Amygdala (tissue), 56 donors: ENCODE data around the gene UMAD1.

ENCODE experiments used
- DNase-seq, 56 donors: peaks; one replicate each; lab custom pipeline; 2025; lab: John Stamatoyannopoulos, UW

Gene UMAD1

GRCh38 chr7:7761340-7761973 is 120.9 kb downstream of the UMAD1 start:
- peak in 1 of 56 donors; percentile 23 for DNase-seq

- no peak for DNase-seq
Observed at GRCh38 chr7:7761974-7762779, 121.6 kb downstream of the UMAD1 start.

GRCh38 chr7:7764520-7765396 is 124.2 kb downstream of the UMAD1 start:
- no peak for DNase-seq

DNA sequence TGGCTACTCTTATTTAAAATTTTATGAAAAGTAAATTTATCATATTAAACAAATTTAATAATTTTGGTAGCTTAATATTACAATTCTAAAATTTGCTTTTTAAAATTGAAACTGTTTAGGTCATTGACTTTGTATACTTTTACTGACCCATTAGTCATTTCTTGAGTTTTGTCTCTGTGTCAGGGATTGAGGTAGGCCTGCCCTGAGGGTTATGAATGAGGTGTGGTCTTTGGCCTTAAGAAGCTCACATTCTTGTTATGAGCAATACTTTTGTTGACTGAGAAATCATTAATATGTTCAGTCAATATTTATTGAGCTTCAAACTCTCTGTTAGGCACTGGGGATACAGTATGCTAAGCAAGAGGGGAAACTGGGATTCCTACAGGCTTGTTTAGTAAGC is 124.9 kb downstream of the UMAD1 start:
- no peak for DNase-seq

GRCh38 chr7:7766671-7767070 is 126.1 kb downstream of the UMAD1 start:
- DNase-seq = no peak

- DNase-seq = no peak
Observed at GRCh38 chr7:7768977-7769709, 128.6 kb downstream of the UMAD1 start.

DNA sequence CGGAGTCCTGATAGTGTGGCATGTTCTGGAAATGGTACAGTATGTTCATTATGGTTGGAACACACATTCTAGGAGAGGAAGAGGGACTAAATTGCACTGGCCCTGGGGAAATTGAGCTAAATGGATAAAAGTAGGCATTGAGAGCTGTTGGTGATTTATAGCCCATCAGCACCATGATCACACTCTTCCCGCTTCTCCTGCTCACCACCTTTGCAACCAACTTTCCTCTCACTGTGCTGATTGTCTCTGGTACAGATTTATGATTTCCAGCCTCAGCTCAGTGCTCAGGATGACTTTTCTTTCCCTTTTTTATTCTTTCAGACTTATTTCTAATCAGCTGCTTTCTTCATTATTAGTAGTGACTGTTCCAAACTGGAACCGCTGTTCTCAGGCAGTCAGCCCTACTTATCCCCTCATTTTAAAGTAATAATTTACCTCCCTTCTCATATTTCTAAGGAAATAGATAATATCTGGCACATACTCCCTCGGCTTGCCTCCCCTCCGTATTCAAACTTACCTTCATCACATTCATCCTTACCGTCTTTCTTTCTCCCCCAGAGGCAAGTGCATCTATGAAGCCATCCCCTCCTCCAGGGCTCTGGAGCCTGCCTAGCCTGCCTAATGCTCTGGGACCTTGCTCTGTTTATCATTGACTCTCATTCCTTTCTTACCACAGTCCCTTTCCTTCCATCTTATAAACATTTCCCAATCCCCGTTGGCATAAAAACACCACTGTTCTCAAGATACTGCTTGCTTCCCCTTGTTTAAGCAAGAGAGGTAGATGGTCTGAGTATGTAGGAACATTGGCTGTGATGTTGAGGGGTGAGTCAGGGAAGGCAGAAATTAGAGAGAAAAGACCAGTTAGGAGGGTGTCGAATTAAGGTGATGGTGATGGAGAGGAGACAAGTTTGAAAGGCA is 129.4 kb downstream of the UMAD1 start:
- DNase-seq = no peak

DNA sequence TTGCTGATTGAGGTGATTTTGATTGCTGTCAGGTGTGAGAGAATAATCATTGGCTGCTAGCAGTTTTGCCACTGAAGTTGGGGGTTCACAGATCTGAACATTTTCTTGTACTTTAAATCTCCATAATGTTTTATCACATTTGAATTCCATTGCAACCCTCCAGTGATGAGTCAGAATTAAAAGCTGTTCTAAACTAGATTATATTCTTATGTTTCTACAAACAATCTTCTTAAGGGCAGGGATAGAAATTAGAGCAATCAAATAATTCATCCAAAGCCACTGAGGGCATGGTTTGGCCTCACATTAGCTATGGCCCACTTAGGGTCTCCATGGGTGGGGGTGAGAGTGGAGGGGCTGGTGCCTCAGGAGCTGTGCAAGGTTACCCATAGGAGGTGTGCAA is 130.9 kb downstream of the UMAD1 start:
- DNase-seq = no peak

GRCh38 chr7:7772397-7772821 is 131.9 kb downstream of the UMAD1 start:
- DNase-seq = no peak

- no peak for DNase-seq
Observed at GRCh38 chr7:7773334-7774309, 133.1 kb downstream of the UMAD1 start.

DNA sequence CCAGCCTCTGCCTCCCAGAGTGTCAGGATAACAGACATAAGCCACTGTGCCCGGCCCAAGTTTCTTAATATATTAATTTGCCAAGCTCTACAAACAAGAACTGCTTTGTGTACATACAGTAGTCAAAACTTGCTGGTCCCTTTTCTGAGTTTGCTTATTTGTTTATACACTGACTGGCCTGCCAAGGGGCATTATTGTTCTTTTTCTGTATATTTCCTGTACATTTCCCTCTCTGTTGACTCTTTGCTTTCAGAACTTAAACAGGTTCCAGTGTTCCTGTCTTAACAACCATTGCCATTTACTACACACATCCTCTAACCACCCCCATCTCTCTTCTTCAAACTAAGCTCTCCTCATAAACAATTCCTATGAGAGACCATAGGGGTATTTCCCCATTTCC is 139.3 kb downstream of the UMAD1 start:
- DNase-seq = no peak

DNA sequence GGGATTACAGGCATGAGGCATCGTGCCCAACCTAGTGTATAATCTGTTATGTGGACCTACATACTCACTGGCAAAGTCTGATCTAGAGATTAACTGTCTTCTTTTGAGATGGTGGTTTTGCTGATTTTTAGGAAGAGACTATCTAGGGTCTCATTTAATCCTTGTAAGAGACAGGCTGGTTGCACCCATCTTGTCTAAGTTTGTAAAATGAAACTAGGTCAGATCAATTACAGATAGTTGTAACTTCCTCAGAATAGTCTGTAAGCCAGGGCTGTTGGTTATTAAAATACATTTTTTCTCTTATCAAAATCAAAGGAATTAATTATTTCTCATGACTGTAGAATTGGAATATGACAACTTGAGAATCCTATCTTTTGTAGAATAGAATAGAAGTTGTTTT is 142.4 kb downstream of the UMAD1 start:
- DNase-seq = no peak

GRCh38 chr7:7785344-7785973 is 144.9 kb downstream of the UMAD1 start:
- no peak for DNase-seq

DNA sequence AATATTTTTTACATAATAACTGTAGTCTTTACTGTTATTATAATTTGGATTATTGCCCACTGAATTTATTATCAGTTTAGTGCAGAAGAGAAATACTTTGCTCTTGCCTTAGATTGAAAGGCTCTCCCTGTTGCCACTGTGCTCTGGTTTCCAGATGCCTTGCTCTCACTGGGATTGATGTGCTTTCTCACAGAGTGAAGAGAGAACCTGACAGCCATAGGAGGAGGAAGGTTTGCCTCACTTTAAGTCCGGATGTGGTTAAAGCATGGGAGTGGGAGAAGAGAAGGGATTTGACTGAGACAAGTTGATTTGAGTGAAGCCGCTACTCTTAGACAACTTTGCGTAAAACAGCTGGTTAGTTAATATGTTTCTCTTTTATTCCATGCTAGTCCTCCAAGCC is 146.0 kb downstream of the UMAD1 start:
- no peak for DNase-seq

- no peak for DNase-seq
Observed at GRCh38 chr7:7789551-7789988, 149.0 kb downstream of the UMAD1 start.

DNA sequence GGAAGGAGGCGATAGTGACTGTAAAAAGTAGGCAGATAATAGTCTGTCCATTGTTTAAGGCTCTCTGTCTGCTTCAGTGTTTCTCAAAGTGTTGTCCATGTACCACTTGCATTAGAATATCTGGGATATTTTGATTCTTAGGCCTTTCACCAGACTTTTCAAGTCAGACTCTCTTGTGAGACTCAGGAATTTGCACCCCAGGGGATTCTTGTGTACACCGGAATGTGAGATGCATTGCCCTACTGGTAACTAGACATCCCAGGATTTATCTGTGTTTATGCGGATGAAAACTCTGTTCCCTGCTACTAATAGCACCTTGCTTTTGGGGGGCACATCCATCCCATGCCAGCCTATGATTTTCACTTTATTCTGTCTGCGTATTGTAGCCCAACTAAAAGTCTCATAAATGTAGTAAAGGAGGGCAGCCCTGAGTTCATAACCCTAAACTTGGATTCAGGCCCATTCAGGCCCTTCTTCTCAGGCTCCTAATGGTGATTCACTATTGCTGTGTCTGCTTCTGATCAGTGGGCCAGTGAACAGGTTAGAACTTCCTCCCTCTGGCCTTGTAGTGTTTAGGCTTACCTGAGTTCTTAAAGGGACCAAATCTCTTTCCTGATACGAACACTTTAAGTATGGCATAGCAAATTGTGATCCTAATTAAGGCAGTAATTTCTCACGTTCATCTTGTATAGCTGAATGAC is 149.6 kb downstream of the UMAD1 start:
- DNase-seq = no peak

DNA sequence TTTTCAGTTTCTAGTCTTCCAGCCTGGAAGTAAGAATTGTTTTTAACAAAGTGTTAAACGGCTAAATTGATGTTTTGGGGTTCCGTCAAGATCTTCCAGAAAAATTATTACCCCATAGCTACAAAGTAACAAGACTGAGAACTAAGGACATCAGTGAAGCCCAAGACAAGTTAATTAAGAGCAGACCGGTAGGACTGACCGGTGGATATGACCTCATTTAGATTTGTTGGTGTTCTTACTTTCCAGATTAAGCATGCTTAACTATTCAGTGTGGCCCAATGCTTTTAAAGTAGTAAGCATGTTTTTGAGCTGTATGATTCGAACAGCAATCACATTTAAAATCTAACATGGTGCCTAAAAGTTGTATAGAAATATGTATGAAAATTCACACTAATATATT is 151.0 kb downstream of the UMAD1 start:
- DNase-seq = no peak
